ENCODE measurements around the gene FCER2. TPM values are rescaled to one million over a fixed set of nuclear protein-coding genes. Genes with fewer than 3 reads are reported as not detected.

FCER2 gene
- total and polyA plus RNA-seq, 2 of the 13 experiments (the other 11 are each of a cell fraction or from before 2014, with no cell fraction given): not detected

GRCh38 chr19:7677669-7678311 lies 24.1 kb downstream of the FCER2 start:
- POLR2A ChIA-PET: no interaction called here
- H4K20me1 ChIP-seq (ENCODE audit: insufficient read depth, low read length): no peaks in the 10 kb centered on the region
- CTCF ChIA-PET (ENCODE audit: low intra/inter-chr PET ratio, low total read pairs): interaction anchor here (1.3 kb wide), 1 partner anchor 26 kb away, joined by 7 read pairs; no protein-coding TSS in a partner anchor
- H2AFZ ChIP-seq (ENCODE audit: low read length): no peak overlapping the region
- no TSS peak for BruUV-seq (replicated peaks)
- peak; percentile 66 for ATAC-seq
- peak; percentile 18 for DNase-seq (ENCODE audit: low spot score)
- H3K9ac ChIP-seq (ENCODE audit: insufficient read depth, low read depth, low read length): no peak overlapping the region
- peaks cover 3 to 20% of the 10 kb centered on the region in 2 experiments; a peak in 2 of 5 replicates for H3K27me3 ChIP-seq (ENCODE audit: control insufficient read depth in 1 of 2, insufficient read depth in 2 of 2, low read length in 2 of 2)
- in situ Hi-C loops (cut with HindIII; ENCODE audit: extremely low pct_ligation_motif_present, low pct_unique_long_range_greater_than_20kb) (no loop called here), intact Hi-C loops (cut with micrococcal nuclease; ENCODE audit: unreplicated experiment) (no loop called here)
- no peaks in the 10 kb centered on the region for H3K9me3 ChIP-seq (ENCODE audit: low read length)
- H3K79me2 ChIP-seq (ENCODE audit: insufficient read depth, low read length): peaks cover 5% of the 10 kb centered on the region
- H3K4me3 ChIP-seq (replicated peaks in 1 of 3; ENCODE audit: insufficient read depth in 1 of 3, low read depth in 2 of 3, low read length in 3 of 3): no peak overlapping the region
- peaks cover 36% of the 10 kb centered on the region for H3K4me1 ChIP-seq (ENCODE audit: insufficient read depth, low read length)
- no peak for FAIRE-seq
- 0 out of 5 replicates have a peak, but pooled peaks cover 0 to 2% of the 10 kb centered on the region in 2 experiments for H3K36me3 ChIP-seq (replicated peaks in 1 of 2; ENCODE audit: control insufficient read depth in 1 of 2, insufficient read depth in 2 of 2, low read length in 2 of 2)
- H3K4me2 ChIP-seq (ENCODE audit: low read depth, low read length): no peak overlapping the region
- 37% methylated on average over 10 of the region's 12 CpGs for WGBS (ENCODE audit: low lambda C conversion rate)
- H3K27ac ChIP-seq (ENCODE audit: extremely low read length, insufficient read depth, low read length): no peak overlapping the region
- peak; percentile 18; the same call in 1 of the 2 replicates for TF ChIP-seq SMC3 (IDR thresholded peaks at IDR 0.05; ENCODE audit: low read length)
- peak; percentile 35 for TF ChIP-seq CTCF (CRISPR knock-in tag; IDR thresholded peaks at IDR 0.05)
- TF ChIP-seq KDM6A (CRISPR knock-in tag; IDR thresholded peaks at IDR 0.05; ENCODE audit: low read depth): no peak
- no peak for TF ChIP-seq ZSCAN30 (CRISPR knock-in tag; IDR thresholded peaks at IDR 0.05)
- TF ChIP-seq ZNF572 (CRISPR knock-in tag; IDR thresholded peaks at IDR 0.05): no peak
- 0 out of 2 replicates have a peak, but pooled peaks have one; percentile 9 for TF ChIP-seq STAG1 (CRISPR knock-in tag; IDR thresholded peaks at IDR 0.05)
- no peak for TF ChIP-seq DNMT1 (CRISPR knock-in tag; IDR thresholded peaks at IDR 0.05)
- TF ChIP-seq EHMT2 (IDR thresholded peaks at IDR 0.05; ENCODE audit: borderline replicate concordance, low read depth, low read length): no peak
- TF ChIP-seq TBX3 (IDR thresholded peaks at IDR 0.05; ENCODE audit: borderline replicate concordance): no peak
- no peak for TF ChIP-seq ZKSCAN8 (CRISPR knock-in tag; IDR thresholded peaks at IDR 0.05; ENCODE audit: borderline replicate concordance)
- TF ChIP-seq ZNF382 (CRISPR knock-in tag; IDR thresholded peaks at IDR 0.05; ENCODE audit: borderline replicate concordance): no peak
- no peak for TF ChIP-seq ZNF678 (CRISPR knock-in tag; IDR thresholded peaks at IDR 0.05)
- peak; percentile 62; the same call in 1 of the 2 replicates for TF ChIP-seq CREB1 (IDR thresholded peaks at IDR 0.05)
- TF ChIP-seq CREB1 (CRISPR knock-in tag; IDR thresholded peaks at IDR 0.05): no peak
- TF ChIP-seq ZNF784 (CRISPR knock-in tag; IDR thresholded peaks at IDR 0.05; ENCODE audit: borderline replicate concordance): no peak
- TF ChIP-seq KAT8 (CRISPR knock-in tag; IDR thresholded peaks at IDR 0.05): no peak
- TF ChIP-seq RFX1 (IDR thresholded peaks at IDR 0.05): no peak
- TF ChIP-seq MTA3 (CRISPR knock-in tag; IDR thresholded peaks at IDR 0.05): no peak
- no peak for TF ChIP-seq XBP1 (CRISPR knock-in tag; IDR thresholded peaks at IDR 0.05)
- TF ChIP-seq ZNF563 (CRISPR knock-in tag; IDR thresholded peaks at IDR 0.05): no peak
- TF ChIP-seq GLI4 (CRISPR knock-in tag; IDR thresholded peaks at IDR 0.05; ENCODE audit: borderline replicate concordance): no peak
- 0 out of 2 replicates have a peak, but pooled peaks have one; percentile 19 for TF ChIP-seq JUNB (CRISPR knock-in tag; IDR thresholded peaks at IDR 0.05; ENCODE audit: borderline replicate concordance)
